ENCODE results near the gene FBLN7. TPM values are rescaled to one million over a fixed set of nuclear protein-coding genes. Genes with fewer than 3 reads are reported as not detected.

FBLN7 gene
- polyA plus RNA-seq, 2 donors = 0.14 to 0.33 TPM

GRCh38 chr2:112149866-112150435 lies 11.8 kb downstream of the FBLN7 start:
- Histone ChIP-seq H3K27me3 (ENCODE audit: control insufficient read depth in 1 of 2, insufficient read depth in 2 of 2, low read length in 2 of 2) (no peaks in the 10 kb centered on the region), H3K9me3 (ENCODE audit: control insufficient read depth in 2 of 2, insufficient read depth in 1 of 2, low read depth in 1 of 2, low read length in 1 of 2) (no peaks in the 10 kb centered on the region), H3K27ac (ENCODE audit: low read depth in 2 of 2, low read length in 1 of 2) (no peak overlapping the region), H3K4me1 (ENCODE audit: control insufficient read depth in 2 of 2, insufficient read depth in 2 of 2, low read length in 1 of 2) (no peaks in the 10 kb centered on the region), H3K4me3 (ENCODE audit: low read depth in 1 of 2, low read length in 2 of 2) (no peak overlapping the region), H3K36me3 (ENCODE audit: control insufficient read depth in 2 of 2, insufficient read depth in 2 of 2, low read length in 1 of 2) (no peaks in the 10 kb centered on the region)
- WGBS, 2 donors = 76 to 78% methylated on average over 7 of the region's 7 CpGs

GRCh38 chr2:112150447-112150846 lies 12.3 kb downstream of the FBLN7 start:
- H3K4me1 ChIP-seq (ENCODE audit: control insufficient read depth in 2 of 2, insufficient read depth in 2 of 2, low read length in 1 of 2) = no peaks in the 10 kb centered on the region
- no peaks in the 10 kb centered on the region for H3K9me3 ChIP-seq (ENCODE audit: control insufficient read depth in 2 of 2, insufficient read depth in 1 of 2, low read depth in 1 of 2, low read length in 1 of 2)
- H3K4me3 ChIP-seq (ENCODE audit: low read depth in 1 of 2, low read length in 2 of 2) = no peak overlapping the region
- WGBS, 2 donors = 64 to 72% methylated on average over 5 of the region's 5 CpGs
- no peak overlapping the region for H3K27ac ChIP-seq (ENCODE audit: low read depth in 2 of 2, low read length in 1 of 2)
- H3K36me3 ChIP-seq (ENCODE audit: control insufficient read depth in 2 of 2, insufficient read depth in 2 of 2, low read length in 1 of 2) = no peaks in the 10 kb centered on the region
- H3K27me3 ChIP-seq (ENCODE audit: control insufficient read depth in 1 of 2, insufficient read depth in 2 of 2, low read length in 2 of 2) = no peaks in the 10 kb centered on the region

GRCh38 chr2:112150851-112151250 lies 12.7 kb downstream of the FBLN7 start:
- Histone ChIP-seq H3K9me3 (ENCODE audit: control insufficient read depth in 2 of 2, insufficient read depth in 1 of 2, low read depth in 1 of 2, low read length in 1 of 2) (no peaks in the 10 kb centered on the region), H3K36me3 (ENCODE audit: control insufficient read depth in 2 of 2, insufficient read depth in 2 of 2, low read length in 1 of 2) (no peaks in the 10 kb centered on the region), H3K4me3 (ENCODE audit: low read depth in 1 of 2, low read length in 2 of 2) (no peak overlapping the region), H3K27ac (ENCODE audit: low read depth in 2 of 2, low read length in 1 of 2) (no peak overlapping the region), H3K27me3 (ENCODE audit: control insufficient read depth in 1 of 2, insufficient read depth in 2 of 2, low read length in 2 of 2) (no peaks in the 10 kb centered on the region), H3K4me1 (ENCODE audit: control insufficient read depth in 2 of 2, insufficient read depth in 2 of 2, low read length in 1 of 2) (no peaks in the 10 kb centered on the region)
- 84 to 89% methylated on average over 11 of the region's 11 CpGs for WGBS, 2 donors

- 91 to 95% methylated on average over 5 of the region's 5 CpGs for WGBS, 2 donors
- no peak overlapping the region for H3K27ac ChIP-seq (ENCODE audit: low read depth in 2 of 2, low read length in 1 of 2)
- no peaks in the 10 kb centered on the region for H3K4me1 ChIP-seq (ENCODE audit: control insufficient read depth in 2 of 2, insufficient read depth in 2 of 2, low read length in 1 of 2)
- no peaks in the 10 kb centered on the region for H3K27me3 ChIP-seq (ENCODE audit: control insufficient read depth in 1 of 2, insufficient read depth in 2 of 2, low read length in 2 of 2)
- no peaks in the 10 kb centered on the region for H3K9me3 ChIP-seq (ENCODE audit: control insufficient read depth in 2 of 2, insufficient read depth in 1 of 2, low read depth in 1 of 2, low read length in 1 of 2)
- H3K36me3 ChIP-seq (ENCODE audit: control insufficient read depth in 2 of 2, insufficient read depth in 2 of 2, low read length in 1 of 2) = no peaks in the 10 kb centered on the region
- H3K4me3 ChIP-seq (ENCODE audit: low read depth in 1 of 2, low read length in 2 of 2) = no peak overlapping the region
Observed at GRCh38 chr2:112151271-112151670, 13.1 kb downstream of the FBLN7 start.

DNA sequence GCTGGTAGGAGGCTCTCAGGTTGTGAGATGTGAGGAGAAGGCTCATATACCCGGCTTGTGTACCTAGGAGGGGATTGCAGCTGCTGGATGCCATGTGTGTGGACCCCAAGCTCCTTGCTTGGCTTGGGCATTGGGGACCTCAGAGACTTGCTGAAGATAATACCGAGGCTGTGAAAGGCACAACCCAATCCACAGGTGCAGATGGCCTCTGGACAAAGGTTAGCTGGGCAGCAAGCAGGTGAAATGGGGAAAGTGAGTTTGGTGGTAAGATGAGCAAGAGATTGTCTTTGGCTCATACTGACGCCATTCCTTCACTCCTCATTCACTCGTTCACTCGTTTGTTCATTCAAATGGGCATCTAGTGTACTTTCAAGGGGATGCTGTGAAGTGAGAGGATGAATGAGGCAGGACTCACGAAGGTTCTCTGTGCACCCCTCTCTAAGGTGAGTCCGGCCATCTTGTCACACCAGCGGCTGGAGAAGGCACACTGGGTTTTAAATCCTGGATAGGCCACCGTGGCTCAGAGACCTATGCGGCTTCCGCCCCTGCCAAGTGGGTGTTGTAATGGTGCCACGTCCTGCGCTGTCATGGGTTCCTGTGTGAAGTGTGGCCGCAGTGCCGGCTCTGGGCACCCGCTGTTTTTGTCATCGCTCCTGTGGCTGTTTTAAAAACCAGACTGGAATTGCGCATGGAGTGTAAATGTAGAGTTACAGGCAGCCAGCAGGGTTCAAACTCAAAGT lies 13.7 kb downstream of the FBLN7 start:
- 93 to 94% methylated on average over 18 of the region's 18 CpGs for WGBS, 2 donors
- Histone ChIP-seq H3K36me3 (ENCODE audit: control insufficient read depth in 2 of 2, insufficient read depth in 2 of 2, low read length in 1 of 2) (no peaks in the 10 kb centered on the region), H3K27me3 (ENCODE audit: control insufficient read depth in 1 of 2, insufficient read depth in 2 of 2, low read length in 2 of 2) (no peaks in the 10 kb centered on the region), H3K9me3 (ENCODE audit: control insufficient read depth in 2 of 2, insufficient read depth in 1 of 2, low read depth in 1 of 2, low read length in 1 of 2) (no peaks in the 10 kb centered on the region), H3K27ac (ENCODE audit: low read depth in 2 of 2, low read length in 1 of 2) (no peak overlapping the region), H3K4me3 (ENCODE audit: low read depth in 1 of 2, low read length in 2 of 2) (no peak overlapping the region), H3K4me1 (ENCODE audit: control insufficient read depth in 2 of 2, insufficient read depth in 2 of 2, low read length in 1 of 2) (no peaks in the 10 kb centered on the region)

DNA sequence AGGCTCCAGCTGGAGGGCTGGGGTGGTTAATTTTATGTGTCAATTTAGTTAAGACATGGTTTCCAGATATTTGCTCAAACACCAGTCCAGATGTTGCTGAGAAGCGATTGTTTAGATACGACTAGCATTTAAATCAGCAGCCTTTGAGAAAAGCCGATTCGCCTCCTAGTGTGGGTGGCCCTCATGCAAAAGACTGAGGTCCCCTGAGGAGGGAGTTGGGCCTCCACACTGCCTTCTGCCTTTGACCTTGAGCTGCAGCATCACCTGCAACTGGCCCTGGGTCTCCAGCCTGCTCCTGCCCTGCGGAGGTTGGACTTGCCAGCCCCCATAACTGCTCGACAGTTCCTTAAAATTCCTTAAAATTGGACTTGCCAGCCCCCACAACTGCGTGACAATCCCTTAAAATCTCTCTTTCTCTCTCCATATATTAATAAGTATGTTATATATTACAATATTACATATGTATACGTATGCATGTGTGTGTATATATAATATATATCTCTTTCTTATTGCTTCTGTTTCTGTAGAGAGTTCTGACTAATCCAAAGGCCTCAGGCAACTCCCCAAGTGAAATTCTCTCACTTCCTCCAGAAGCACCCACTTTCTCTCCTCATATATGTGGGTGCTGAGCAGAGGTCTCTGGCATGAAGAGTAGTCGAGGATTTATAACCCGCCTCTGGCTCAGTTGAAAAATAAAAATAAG lies 14.4 kb downstream of the FBLN7 start:
- H3K9me3 ChIP-seq (ENCODE audit: control insufficient read depth in 2 of 2, insufficient read depth in 1 of 2, low read depth in 1 of 2, low read length in 1 of 2) = no peaks in the 10 kb centered on the region
- no peak overlapping the region for H3K4me3 ChIP-seq (ENCODE audit: low read depth in 1 of 2, low read length in 2 of 2)
- H3K36me3 ChIP-seq (ENCODE audit: control insufficient read depth in 2 of 2, insufficient read depth in 2 of 2, low read length in 1 of 2) = no peaks in the 10 kb centered on the region
- H3K27ac ChIP-seq (ENCODE audit: low read depth in 2 of 2, low read length in 1 of 2) = no peak overlapping the region
- H3K27me3 ChIP-seq (ENCODE audit: control insufficient read depth in 1 of 2, insufficient read depth in 2 of 2, low read length in 2 of 2) = no peaks in the 10 kb centered on the region
- WGBS, 2 donors = 89 to 90% methylated on average over 10 of the region's 10 CpGs
- H3K4me1 ChIP-seq (ENCODE audit: control insufficient read depth in 2 of 2, insufficient read depth in 2 of 2, low read length in 1 of 2) = no peaks in the 10 kb centered on the region

GRCh38 chr2:112153179-112153490 lies 14.9 kb downstream of the FBLN7 start:
- Histone ChIP-seq H3K9me3 (ENCODE audit: control insufficient read depth in 2 of 2, insufficient read depth in 1 of 2, low read depth in 1 of 2, low read length in 1 of 2) (no peaks in the 10 kb centered on the region), H3K27ac (ENCODE audit: low read depth in 2 of 2, low read length in 1 of 2) (no peak overlapping the region), H3K4me1 (ENCODE audit: control insufficient read depth in 2 of 2, insufficient read depth in 2 of 2, low read length in 1 of 2) (no peaks in the 10 kb centered on the region), H3K27me3 (ENCODE audit: control insufficient read depth in 1 of 2, insufficient read depth in 2 of 2, low read length in 2 of 2) (no peaks in the 10 kb centered on the region), H3K36me3 (ENCODE audit: control insufficient read depth in 2 of 2, insufficient read depth in 2 of 2, low read length in 1 of 2) (no peaks in the 10 kb centered on the region), H3K4me3 (ENCODE audit: low read depth in 1 of 2, low read length in 2 of 2) (no peak overlapping the region)
- WGBS, 2 donors = 88 to 89% methylated on average over 12 of the region's 12 CpGs

GRCh38 chr2:112153501-112153900 lies 15.3 kb downstream of the FBLN7 start:
- Histone ChIP-seq H3K27ac (ENCODE audit: low read depth in 2 of 2, low read length in 1 of 2) (no peak overlapping the region), H3K4me1 (ENCODE audit: control insufficient read depth in 2 of 2, insufficient read depth in 2 of 2, low read length in 1 of 2) (no peaks in the 10 kb centered on the region), H3K9me3 (ENCODE audit: control insufficient read depth in 2 of 2, insufficient read depth in 1 of 2, low read depth in 1 of 2, low read length in 1 of 2) (no peaks in the 10 kb centered on the region), H3K27me3 (ENCODE audit: control insufficient read depth in 1 of 2, insufficient read depth in 2 of 2, low read length in 2 of 2) (no peaks in the 10 kb centered on the region), H3K36me3 (ENCODE audit: control insufficient read depth in 2 of 2, insufficient read depth in 2 of 2, low read length in 1 of 2) (no peaks in the 10 kb centered on the region), H3K4me3 (ENCODE audit: low read depth in 1 of 2, low read length in 2 of 2) (no peak overlapping the region)
- 94 to 97% methylated on average over 10 of the region's 10 CpGs for WGBS, 2 donors

DNA sequence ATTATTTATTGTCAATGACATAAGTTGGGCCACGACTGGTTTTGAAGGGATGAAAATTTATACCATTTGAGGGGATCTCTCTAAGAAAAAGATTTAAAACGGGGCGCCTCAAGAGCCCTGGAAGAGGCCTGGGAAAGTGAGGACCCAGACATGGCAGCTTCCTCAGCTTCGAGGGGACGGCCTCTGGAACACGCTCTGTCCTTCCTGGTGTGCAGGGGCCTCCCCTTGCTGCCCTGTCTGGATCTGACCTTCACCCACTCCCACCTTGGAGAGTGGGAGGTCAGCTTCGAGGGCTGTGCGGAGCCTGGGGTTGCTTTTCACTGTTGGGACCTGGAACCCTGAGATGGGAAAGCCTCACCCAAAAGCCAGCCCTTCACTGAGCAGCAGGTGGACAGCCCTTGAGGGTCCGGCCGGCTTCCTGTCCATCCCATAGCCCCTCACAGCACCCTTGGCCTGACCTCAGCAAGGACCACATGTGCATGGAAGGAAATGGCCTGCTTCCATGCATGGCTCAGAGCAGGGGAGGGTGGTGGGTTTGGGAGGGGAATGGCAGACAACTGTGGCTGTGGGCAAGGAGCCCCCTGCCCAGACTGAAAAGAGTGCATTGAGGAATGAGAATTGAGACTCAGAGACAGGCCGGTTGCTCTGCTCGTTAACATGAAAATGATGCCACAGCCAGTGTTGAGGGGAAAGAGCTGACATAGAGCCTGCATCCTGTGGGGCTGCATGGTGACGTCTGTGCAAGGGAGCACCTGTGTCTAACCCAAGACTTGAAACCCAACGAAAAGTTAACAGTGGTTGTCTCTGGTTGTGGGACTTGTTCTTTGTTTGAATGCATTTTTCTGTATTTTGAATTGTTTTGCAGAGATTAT lies 16.3 kb downstream of the FBLN7 start:
- no peak overlapping the region for H3K4me3 ChIP-seq (ENCODE audit: low read depth in 1 of 2, low read length in 2 of 2)

More for the DNA sequence above, 16.3 kb downstream of the FBLN7 start:
- Histone ChIP-seq H3K36me3 (ENCODE audit: control insufficient read depth in 2 of 2, insufficient read depth in 2 of 2, low read length in 1 of 2) (no peaks in the 10 kb centered on the region), H3K27ac (ENCODE audit: low read depth in 2 of 2, low read length in 1 of 2) (no peak overlapping the region), H3K4me1 (ENCODE audit: control insufficient read depth in 2 of 2, insufficient read depth in 2 of 2, low read length in 1 of 2) (no peaks in the 10 kb centered on the region), H3K9me3 (ENCODE audit: control insufficient read depth in 2 of 2, insufficient read depth in 1 of 2, low read depth in 1 of 2, low read length in 1 of 2) (no peaks in the 10 kb centered on the region), H3K27me3 (ENCODE audit: control insufficient read depth in 1 of 2, insufficient read depth in 2 of 2, low read length in 2 of 2) (no peaks in the 10 kb centered on the region)
- WGBS, 2 donors = 80 to 85% methylated on average over 14 of the region's 14 CpGs
